ENCODE results near the gene ADAMTS14. TPM values are rescaled to one million over a fixed set of nuclear protein-coding genes. Genes with fewer than 3 reads are reported as not detected.
A peak's percentile ranks its signal among the peaks of the same experiment; 100 is the strongest.

Gene ADAMTS14
- total RNA-seq, 1 experiment from 2014 or later, result 0.91 TPM

DNA sequence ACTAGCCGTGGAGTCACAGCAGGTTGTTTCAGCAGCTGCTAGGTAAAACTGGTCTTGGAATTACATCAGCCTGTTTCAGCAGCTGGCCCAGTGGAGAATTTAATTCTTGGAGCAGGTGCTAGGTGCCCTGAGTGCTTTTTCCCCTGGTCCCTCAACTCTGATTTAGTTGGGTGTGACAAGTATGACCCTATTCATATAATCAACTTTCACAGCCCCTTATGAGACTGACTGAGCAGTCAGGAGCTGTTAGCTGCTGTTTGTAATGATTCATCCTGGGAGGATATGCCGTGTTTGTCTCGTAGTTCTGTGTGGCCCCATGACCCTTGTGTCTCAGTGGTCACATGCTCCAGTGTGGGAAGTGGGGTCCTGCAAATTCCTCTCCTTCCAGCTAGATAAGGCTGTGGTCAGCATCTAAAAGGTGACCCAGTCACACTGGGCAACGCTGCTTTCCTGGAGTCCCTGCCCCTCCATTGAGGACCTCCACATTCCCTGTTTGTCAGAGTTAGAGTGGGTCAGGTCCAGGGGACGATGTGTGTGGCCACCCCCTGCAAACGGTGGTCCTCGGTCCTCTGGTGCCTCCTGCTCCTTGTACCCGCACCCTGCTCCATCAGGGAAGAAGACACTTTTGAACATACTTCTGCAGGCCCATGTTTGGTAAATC lies 84.5 kb downstream of the ADAMTS14 start:
- ChIA-PET CTCF (no interaction called here), POLR2A (ENCODE audit: unreplicated experiment) (no interaction called here)
- DNase-seq, result peak; percentile 55
- H3F3A ChIP-seq (ENCODE audit: low read length, unreplicated experiment), result no peaks in the 10 kb centered on the region
- peaks cover 8% of the 10 kb centered on the region for H3K4me1 ChIP-seq (ENCODE audit: insufficient read depth, low read length)
- intact Hi-C loops (cut with micrococcal nuclease), result no loop called here
- no peaks in the 10 kb centered on the region for H3K9me3 ChIP-seq (ENCODE audit: low read length)
- H3K9ac ChIP-seq (ENCODE audit: low read length), result no peak overlapping the region
- TF ChIP-seq EZH2phosphoT487 (IDR thresholded peaks at IDR 0.05; ENCODE audit: borderline replicate concordance, low read length) (no peak), EZH2 (IDR thresholded peaks at IDR 0.05; ENCODE audit: low read length, unreplicated experiment) (no peak)
- TF ChIP-seq, protein P1, sequence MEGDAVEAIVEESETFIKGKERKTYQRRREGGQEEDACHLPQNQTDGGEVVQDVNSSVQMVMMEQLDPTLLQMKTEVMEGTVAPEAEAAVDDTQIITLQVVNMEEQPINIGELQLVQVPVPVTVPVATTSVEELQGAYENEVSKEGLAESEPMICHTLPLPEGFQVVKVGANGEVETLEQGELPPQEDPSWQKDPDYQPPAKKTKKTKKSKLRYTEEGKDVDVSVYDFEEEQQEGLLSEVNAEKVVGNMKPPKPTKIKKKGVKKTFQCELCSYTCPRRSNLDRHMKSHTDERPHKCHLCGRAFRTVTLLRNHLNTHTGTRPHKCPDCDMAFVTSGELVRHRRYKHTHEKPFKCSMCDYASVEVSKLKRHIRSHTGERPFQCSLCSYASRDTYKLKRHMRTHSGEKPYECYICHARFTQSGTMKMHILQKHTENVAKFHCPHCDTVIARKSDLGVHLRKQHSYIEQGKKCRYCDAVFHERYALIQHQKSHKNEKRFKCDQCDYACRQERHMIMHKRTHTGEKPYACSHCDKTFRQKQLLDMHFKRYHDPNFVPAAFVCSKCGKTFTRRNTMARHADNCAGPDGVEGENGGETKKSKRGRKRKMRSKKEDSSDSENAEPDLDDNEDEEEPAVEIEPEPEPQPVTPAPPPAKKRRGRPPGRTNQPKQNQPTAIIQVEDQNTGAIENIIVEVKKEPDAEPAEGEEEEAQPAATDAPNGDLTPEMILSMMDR (conservative IDR thresholded peaks at IDR 0.05; ENCODE audit: low read depth, low read length), result no peak
- H3K27me3 ChIP-seq (ENCODE audit: low read length), result no peaks in the 10 kb centered on the region
- no TSS peak for BruUV-seq (replicated peaks)
- H3K4me3 ChIP-seq (ENCODE audit: low read length), result no peak overlapping the region
- H3K27ac ChIP-seq (ENCODE audit: low read length), result no peak overlapping the region
- no peaks in the 10 kb centered on the region for H3K36me3 ChIP-seq (ENCODE audit: low read depth, low read length)
- no peak overlapping the region for H2AFZ ChIP-seq (ENCODE audit: low read length)
- peak; percentile 34; the same call in 1 of the 2 replicates for ATAC-seq
- H4K20me1 ChIP-seq (ENCODE audit: low read length), result no peaks in the 10 kb centered on the region
- no peak overlapping the region for H3K4me2 ChIP-seq (ENCODE audit: low read length)
- no peaks in the 10 kb centered on the region for H3K79me2 ChIP-seq (ENCODE audit: low read length)
- no peaks in the 10 kb centered on the region for H3K9me2 ChIP-seq (replicated peaks; ENCODE audit: low read length)

DNA sequence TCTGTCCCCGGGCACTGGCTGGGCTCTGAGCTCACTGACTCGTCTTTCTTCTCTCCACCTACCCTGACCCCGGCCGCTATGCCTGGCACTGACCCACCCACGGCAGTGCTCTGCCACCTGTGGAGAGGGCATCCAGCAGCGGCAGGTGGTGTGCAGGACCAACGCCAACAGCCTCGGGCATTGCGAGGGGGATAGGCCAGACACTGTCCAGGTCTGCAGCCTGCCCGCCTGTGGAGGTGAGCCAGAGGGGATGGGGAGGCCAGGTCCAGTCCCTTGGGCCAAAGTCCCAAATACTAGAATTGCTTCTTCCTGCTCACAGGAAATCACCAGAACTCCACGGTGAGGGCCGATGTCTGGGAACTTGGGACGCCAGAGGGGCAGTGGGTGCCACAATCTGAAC lies 85.5 kb downstream of the ADAMTS14 start:
- no peaks in the 10 kb centered on the region for H3K36me3 ChIP-seq (ENCODE audit: low read depth, low read length)
- H3F3A ChIP-seq (ENCODE audit: low read length, unreplicated experiment), result no peaks in the 10 kb centered on the region
- DNase-seq (no peak), ATAC-seq (no peak)
- no TSS peak for BruUV-seq (replicated peaks)
- ChIA-PET CTCF (no interaction called here), POLR2A (ENCODE audit: unreplicated experiment) (interaction anchor here (0.7 kb wide), 1 partner anchor 12 kb away, joined by 6 read pairs; no protein-coding TSS in a partner anchor)
- H2AFZ ChIP-seq (ENCODE audit: low read length), result no peak overlapping the region
- H3K4me1 ChIP-seq (ENCODE audit: insufficient read depth, low read length), result peaks cover 8% of the 10 kb centered on the region
- H3K4me3 ChIP-seq (ENCODE audit: low read length), result no peak overlapping the region
- H3K9ac ChIP-seq (ENCODE audit: low read length), result no peak overlapping the region
- H3K79me2 ChIP-seq (ENCODE audit: low read length), result no peaks in the 10 kb centered on the region
- no peaks in the 10 kb centered on the region for H3K9me2 ChIP-seq (replicated peaks; ENCODE audit: low read length)
- no peaks in the 10 kb centered on the region for H3K27me3 ChIP-seq (ENCODE audit: low read length)
- no peaks in the 10 kb centered on the region for H4K20me1 ChIP-seq (ENCODE audit: low read length)
- H3K4me2 ChIP-seq (ENCODE audit: low read length), result no peak overlapping the region
- TF ChIP-seq, protein P1 (conservative IDR thresholded peaks at IDR 0.05; ENCODE audit: low read depth, low read length), result no peak
- TF ChIP-seq EZH2phosphoT487 (IDR thresholded peaks at IDR 0.05; ENCODE audit: borderline replicate concordance, low read length) (no peak), EZH2 (IDR thresholded peaks at IDR 0.05; ENCODE audit: low read length, unreplicated experiment) (no peak)
- H3K27ac ChIP-seq (ENCODE audit: low read length), result no peak overlapping the region
- no peaks in the 10 kb centered on the region for H3K9me3 ChIP-seq (ENCODE audit: low read length)
- intact Hi-C loops (cut with micrococcal nuclease), result no loop called here

All from PC-3 (cell line).